Right lobe of liver (tissue), 6 donors: ENCODE measurements around the gene SELP. TPM values are rescaled to one million over a fixed set of nuclear protein-coding genes. Genes with fewer than 3 reads are reported as not detected.

Experiments used
- ATAC-seq, 4 donors: fragments of 200-7000 bp; cut with Tn5 transposase; one replicate each; pipeline ENCODE4 v1.9.1; 2020; ENCODE audit warnings: mild to moderate bottlenecking in 4 of 4, moderate library complexity in 4 of 4
- DNase-seq, 3 donors: peaks; one replicate each; pipeline ENCODE4 v3.0.0-alpha.2; 2020
- H3K27ac ChIP-seq, 3 donors: fragments of 200-600 bp; one replicate each; pipeline ENCODE4 v1.8.0; 2022
- H3K27me3 ChIP-seq, 2 donors: fragments of 200-600 bp; one replicate each; pipeline ENCODE4 v1.8.0; 2022
- H3K36me3 ChIP-seq, 4 donors: fragments of 200-600 bp; sonication (generic) in 1 of 4; one replicate each; pipeline versions ENCODE4 v1.5.1 to v1.8.0; 2017 to 2022; ENCODE audit warnings: control low read depth in 1 of 4
- H3K4me1 ChIP-seq, 4 donors: fragments of 200-600 bp; sonication (generic) in 1 of 4; one replicate each; pipeline versions ENCODE4 v1.5.1 to v1.8.0; 2017 to 2022; ENCODE audit warnings: control low read depth in 1 of 4
- H3K4me3 ChIP-seq, 3 donors: fragments of 200-600 bp; one replicate each; pipeline ENCODE4 v1.8.0; 2022
- H3K9me3 ChIP-seq, 4 donors: fragments of 200-600 bp; sonication (generic) in 1 of 4; one replicate each; pipeline versions ENCODE4 v1.5.1 to v1.8.0; 2017 to 2022; ENCODE audit warnings: control low read depth in 1 of 4
- POLR2A ChIP-seq: fragments of 450-650 bp; IDR thresholded peaks from one replicate; pipeline ENCODE4 v1.6.1; 2017; ENCODE audit warnings: antibody characterized with exemption, mild to moderate bottlenecking
- WGBS: methylation state at CpG from one replicate; pipeline ENCODE4 v1.1.6; 2018; ENCODE audit warnings: low coverage, low lambda C conversion rate; ENCODE audit not compliant: insufficient coverage; ENCODE audit errors: missing lambda C conversion rate; 5-methylcytosine and 5-hydroxymethylcytosine counted together
- intact Hi-C, 2 donors: fragments of 100-400 bp; cut with DNase I; formaldehyde crosslinking; loops; one replicate each; pipeline versions ENCODE4 v1.11.2 to v1.14.1; 2022
- total RNA-seq, 6 experiments: library from RNA; depleted of rRNA in 2 of 6; stranded (reverse); fragments of >200 nt in 2 of 6; fragmentation: NEBNext Ultra II Directional in 3 of 6; extraction: Animal tissue kit (Norgen Biotek cat#: 25700) in 3 of 6; gene quantifications; one replicate each; pipeline versions ENCODE4 v1.1.0 to v1.2.4, GENCODE V29; 2016 to 2023
- TF ChIP-seq, protein P1 (sequence below), 4 donors: fragments of 200-600 bp in 3 of 4; fragments of 450-650 bp in 1 of 4; IDR thresholded peaks; one replicate each; pipeline versions ENCODE4 v1.5.1 to v1.8.0; 2016 to 2022; ENCODE audit warnings: antibody characterized with exemption in 4 of 4, mild to moderate bottlenecking in 2 of 4
- donor health status: DM: no; HTN: yes; CAD: no.
- donor health status: DM: no; HTN: no; CAD: no.
- donor health status: DM: no; HTN: no; CAD: no.
- donor health status: DM: no; HTN: yes; CAD: no.
- donor health status: DM: no; HTN: yes; CAD: no.

Gene SELP
- total RNA-seq, 6 experiments from 2014 or later = 0.70 to 2.9 (median 2.5) TPM

DNA sequence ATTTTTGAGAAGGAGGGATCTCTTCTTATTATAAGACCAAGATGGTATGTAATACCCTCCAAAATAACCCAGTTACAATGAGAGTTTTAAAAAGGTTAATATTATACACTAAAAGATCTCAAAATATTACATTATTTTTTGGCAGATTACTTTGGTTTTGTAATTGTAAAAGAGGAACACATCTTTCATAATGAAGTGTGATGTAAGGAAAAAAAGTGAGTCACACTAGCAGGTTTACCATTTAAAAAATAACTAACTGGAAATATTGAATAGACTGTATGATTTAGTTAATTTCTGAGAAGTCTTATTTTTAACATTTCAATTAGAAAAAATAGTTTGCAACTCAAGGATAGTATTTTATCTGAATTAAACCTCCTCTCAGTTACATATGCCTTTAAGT is 44.7 kb downstream of the SELP start:
- Histone ChIP-seq H3K36me3 (peaks cover 0 to 6% (median 2%) of the 10 kb centered on the region in 4 donors), H3K9me3 (no peaks in the 10 kb centered on the region), H3K4me1 (peaks cover 0 to 50% (median 5%) of the 10 kb centered on the region in 4 donors), H3K4me3 (peak overlapping the region; percentile 52 to 80 (median 77)), H3K27me3 (no peaks in the 10 kb centered on the region), H3K27ac (peak overlapping the region; percentile 74 to 90 (median 86))
- DNase-seq (no peak), ATAC-seq (no peak)
- intact Hi-C loops = no loop called here
- TF ChIP-seq, protein P1, sequence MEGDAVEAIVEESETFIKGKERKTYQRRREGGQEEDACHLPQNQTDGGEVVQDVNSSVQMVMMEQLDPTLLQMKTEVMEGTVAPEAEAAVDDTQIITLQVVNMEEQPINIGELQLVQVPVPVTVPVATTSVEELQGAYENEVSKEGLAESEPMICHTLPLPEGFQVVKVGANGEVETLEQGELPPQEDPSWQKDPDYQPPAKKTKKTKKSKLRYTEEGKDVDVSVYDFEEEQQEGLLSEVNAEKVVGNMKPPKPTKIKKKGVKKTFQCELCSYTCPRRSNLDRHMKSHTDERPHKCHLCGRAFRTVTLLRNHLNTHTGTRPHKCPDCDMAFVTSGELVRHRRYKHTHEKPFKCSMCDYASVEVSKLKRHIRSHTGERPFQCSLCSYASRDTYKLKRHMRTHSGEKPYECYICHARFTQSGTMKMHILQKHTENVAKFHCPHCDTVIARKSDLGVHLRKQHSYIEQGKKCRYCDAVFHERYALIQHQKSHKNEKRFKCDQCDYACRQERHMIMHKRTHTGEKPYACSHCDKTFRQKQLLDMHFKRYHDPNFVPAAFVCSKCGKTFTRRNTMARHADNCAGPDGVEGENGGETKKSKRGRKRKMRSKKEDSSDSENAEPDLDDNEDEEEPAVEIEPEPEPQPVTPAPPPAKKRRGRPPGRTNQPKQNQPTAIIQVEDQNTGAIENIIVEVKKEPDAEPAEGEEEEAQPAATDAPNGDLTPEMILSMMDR (IDR thresholded peaks at IDR 0.05) = no peak
- no peak for TF ChIP-seq POLR2A

DNA sequence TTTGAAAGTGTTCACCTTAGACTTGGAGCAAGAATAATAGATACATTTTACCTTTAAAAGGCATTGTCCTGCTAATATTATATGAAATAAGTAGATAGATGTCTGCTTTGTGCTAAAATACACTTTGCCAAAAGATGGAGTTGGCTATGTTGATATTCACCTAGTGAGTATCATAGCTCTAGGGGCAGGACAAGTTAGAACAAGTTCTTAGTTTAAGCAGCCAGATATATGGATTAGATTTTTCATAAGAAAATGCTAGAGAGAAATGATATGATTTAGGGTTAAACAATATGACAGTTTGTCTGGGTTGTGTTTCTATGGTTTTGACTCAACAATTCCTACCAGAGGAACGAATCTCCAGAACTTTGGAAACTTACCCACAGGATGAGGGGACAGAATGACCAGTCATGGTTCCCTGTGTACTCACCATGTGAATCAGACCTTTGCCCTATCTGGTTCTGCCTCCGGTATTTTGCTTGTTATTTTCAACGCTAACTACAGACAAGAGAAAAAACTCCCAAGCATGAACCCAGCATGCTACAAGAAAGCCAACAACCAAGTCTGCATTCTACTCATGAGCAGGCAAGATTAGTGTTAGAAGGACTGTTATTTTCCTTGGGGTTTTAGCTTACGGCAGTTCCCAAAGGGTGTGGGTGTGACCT is 45.3 kb downstream of the SELP start:
- H3K9me3 ChIP-seq = no peaks in the 10 kb centered on the region
- peak overlapping the region; percentile 74 to 90 (median 86) for H3K27ac ChIP-seq
- WGBS = 7% methylated on average over 4 of the region's 4 CpGs
- peak; percentile 68 for TF ChIP-seq POLR2A
- TF ChIP-seq, protein P1 (IDR thresholded peaks at IDR 0.05) = no peak
- peaks cover 0 to 6% (median 2%) of the 10 kb centered on the region in 4 donors for H3K36me3 ChIP-seq
- H3K4me3 ChIP-seq = peak overlapping the region; percentile 52 to 80 (median 77)
- peak; percentile 52 to 63 (median 61) for ATAC-seq
- DNase-seq = peak in 1 of 3 donors; percentile 68
- H3K4me1 ChIP-seq = peaks cover 0 to 55% (median 5%) of the 10 kb centered on the region in 4 donors
- no peaks in the 10 kb centered on the region for H3K27me3 ChIP-seq
- intact Hi-C loops = no loop called here

DNA sequence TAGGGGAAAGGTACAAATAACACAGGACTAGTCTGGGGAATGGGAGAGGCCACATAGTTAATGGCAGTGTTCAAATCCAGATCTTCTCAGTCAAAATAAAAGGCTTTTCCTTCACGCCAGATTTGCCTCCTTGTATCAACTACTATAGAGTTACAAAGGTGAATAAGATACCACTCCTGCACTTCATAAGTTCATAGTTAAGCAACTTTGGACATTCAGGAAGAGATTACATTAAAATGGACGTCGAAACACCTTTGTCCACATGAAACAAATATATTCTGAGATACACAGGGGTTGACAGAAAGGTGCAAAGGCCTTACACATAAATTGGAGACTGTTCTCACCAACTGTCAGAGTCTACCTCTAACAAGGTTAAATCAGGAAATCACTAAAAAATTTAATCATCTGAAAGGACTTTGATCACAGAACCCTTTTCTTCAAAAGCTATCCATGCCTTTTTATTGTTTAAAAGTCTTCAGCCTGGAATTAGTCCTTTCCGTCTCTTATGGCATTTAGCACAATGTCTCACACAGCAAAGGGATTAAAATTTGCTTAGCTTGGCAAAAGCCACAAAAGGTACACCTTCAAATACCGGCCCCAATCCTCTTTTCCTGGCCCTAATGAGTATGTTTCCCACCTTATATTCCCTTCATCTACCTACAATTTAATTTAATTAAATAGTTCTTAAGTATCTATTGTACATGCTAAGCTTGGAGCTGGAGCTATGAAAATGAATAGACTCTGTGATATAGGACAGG is 51.8 kb downstream of the SELP start:
- H3K4me3 ChIP-seq = no peak overlapping the region
- ATAC-seq (no peak), DNase-seq (no peak)
- no peaks in the 10 kb centered on the region for H3K27me3 ChIP-seq
- TF ChIP-seq POLR2A = no peak
- TF ChIP-seq, protein P1 (IDR thresholded peaks at IDR 0.05) = no peak
- H3K27ac ChIP-seq = peak overlapping the region in 1 of 3 donors; percentile 45
- peaks cover 0 to 6% (median 2%) of the 10 kb centered on the region in 4 donors for H3K36me3 ChIP-seq
- 50% methylated on average over 5 of the region's 5 CpGs for WGBS
- peaks cover 0 to 80% (median 16%) of the 10 kb centered on the region in 4 donors for H3K4me1 ChIP-seq
- intact Hi-C loops = no loop called here
- no peaks in the 10 kb centered on the region for H3K9me3 ChIP-seq

DNA sequence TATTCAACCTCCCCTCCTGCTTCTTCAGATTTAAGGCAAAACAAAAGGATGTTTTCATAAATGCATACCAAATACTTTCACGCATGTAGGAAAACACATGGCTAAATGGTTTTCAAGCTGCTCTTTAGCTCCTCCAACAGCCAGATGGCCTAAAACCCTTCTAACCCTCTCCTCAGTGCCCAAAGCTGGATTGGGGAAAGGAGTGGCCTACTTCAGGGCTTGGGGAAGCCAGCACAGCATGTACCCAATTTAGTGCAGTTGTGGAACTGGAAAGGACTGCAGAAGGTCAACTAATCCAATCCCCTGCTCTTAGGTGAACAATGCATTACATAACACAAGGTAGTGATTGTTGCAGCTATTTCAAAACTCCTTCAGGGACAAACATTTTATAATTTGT is 53.0 kb downstream of the SELP start:
- ATAC-seq (peak in 2 of 4 donors; percentile 18 to 22), DNase-seq (no peak)
- no peaks in the 10 kb centered on the region for H3K27me3 ChIP-seq
- H3K27ac ChIP-seq = peak overlapping the region in 2 of 3 donors; percentile 55 to 79
- 71% methylated on average over 1 of the region's 1 CpG for WGBS
- no peak for TF ChIP-seq POLR2A
- TF ChIP-seq, protein P1 (IDR thresholded peaks at IDR 0.05) = no peak
- H3K36me3 ChIP-seq = peaks cover 0 to 6% (median under 1%) of the 10 kb centered on the region in 4 donors
- no peaks in the 10 kb centered on the region for H3K9me3 ChIP-seq
- H3K4me1 ChIP-seq = peaks cover 0 to 80% (median 22%) of the 10 kb centered on the region in 4 donors
- intact Hi-C loops = no loop called here
- no peak overlapping the region for H3K4me3 ChIP-seq
